Fibroblast of lung (primary cell): ENCODE results near the gene FLNB. TPM values are rescaled to one million over a fixed set of nuclear protein-coding genes. Genes with fewer than 3 reads are reported as not detected.

Source experiments
- DNase-seq, 2 donors: peaks; one replicate each; pipeline versions ENCODE4 v3.0.0 to v3.0.0-alpha.2; 2010; ENCODE audit warnings: low read depth in 2 of 2
- H2AFZ ChIP-seq: 2 replicates; pipeline ENCODE4 v1.5.1; 2012; ENCODE audit warnings: low read length, control low read depth, inconsistent platforms
- H3K27ac ChIP-seq: 2 replicates; pipeline ENCODE4 v1.5.1; 2011; ENCODE audit warnings: low read length, control low read depth; ENCODE audit not compliant: insufficient read depth
- H3K27me3 ChIP-seq: 2 replicates; pipeline ENCODE4 v1.5.1; 2011; ENCODE audit warnings: mild to moderate bottlenecking, low read length; ENCODE audit not compliant: control insufficient read depth, insufficient read depth
- H3K36me3 ChIP-seq: 2 replicates; pipeline ENCODE4 v1.5.1; 2011; ENCODE audit warnings: low read length; ENCODE audit not compliant: control insufficient read depth, insufficient read depth
- H3K4me1 ChIP-seq: 2 replicates; pipeline ENCODE4 v1.5.1; 2011; ENCODE audit warnings: low read length; ENCODE audit not compliant: control insufficient read depth, insufficient read depth; ENCODE audit errors: extremely low read depth
- H3K4me2 ChIP-seq: 2 replicates; pipeline ENCODE4 v1.5.1; 2011; ENCODE audit warnings: low read length, control low read depth; ENCODE audit not compliant: insufficient read depth; ENCODE audit errors: extremely low read depth
- H3K4me3 ChIP-seq, 4 experiments: fragments of 200-600 bp in 1 of 4; sonication (generic) in 1 of 4; replicated peaks in 1 of 4; 2 replicates each; pipeline ENCODE4 v1.5.1; 2011 to 2016; ENCODE audit warnings: low read length in 4 of 4, low read depth in 3 of 4, mild to moderate bottlenecking in 3 of 4, control low read depth in 2 of 4, inconsistent platforms in 1 of 4, mixed read lengths in 1 of 4; ENCODE audit not compliant: insufficient read depth in 1 of 4; ENCODE audit errors: control extremely low read depth in 1 of 4
- H3K79me2 ChIP-seq: 2 replicates; pipeline ENCODE4 v1.5.1; 2012; ENCODE audit warnings: mild to moderate bottlenecking, low read length, inconsistent platforms; ENCODE audit not compliant: control insufficient read depth, insufficient read depth
- H3K9ac ChIP-seq: 2 replicates; pipeline ENCODE4 v1.5.1; 2011; ENCODE audit warnings: mild to moderate bottlenecking, low read length, control low read depth; ENCODE audit not compliant: insufficient read depth
- H3K9me3 ChIP-seq: 2 replicates; pipeline ENCODE4 v1.5.1; 2012; ENCODE audit warnings: low read depth, low read length; ENCODE audit not compliant: control insufficient read depth, insufficient read depth
- H4K20me1 ChIP-seq: 2 replicates; pipeline ENCODE4 v1.5.1; 2011; ENCODE audit warnings: low read length; ENCODE audit not compliant: control insufficient read depth, insufficient read depth; ENCODE audit errors: extremely low read depth
- CTCF ChIP-seq, 2 donors: IDR thresholded peaks in 1 of 2; conservative IDR thresholded peaks in 1 of 2; 1 replicate in 1 of 2; 2 replicates in 1 of 2; pipeline ENCODE4 v1.5.1; 2011 to 2012; ENCODE audit warnings: low read length in 2 of 2, control low read depth in 1 of 2, inconsistent platforms in 1 of 2, low read depth in 1 of 2, mild to moderate bottlenecking in 1 of 2
- EZH2 ChIP-seq: IDR thresholded peaks from 2 replicates; pipeline ENCODE4 v1.5.1; 2012; ENCODE audit warnings: low read length, control low read depth, mild to moderate bottlenecking; ENCODE audit errors: missing control alignments
- polyA plus RNA-seq, 2 donors: library from polyadenylated mRNA; depleted of rRNA in 1 of 2; stranded (reverse) in 1 of 2; unstranded in 1 of 2; fragments of >200 nt; gene quantifications; 2 replicates each; pipeline ENCODE4 v1.2.1, GENCODE V29; 2011 to 2012; ENCODE audit warnings: missing spikeins in 1 of 2
- total RNA-seq: library from RNA; depleted of rRNA; stranded (reverse); fragments of >200 nt; gene quantifications from 2 replicates; pipeline ENCODE4 v1.2.1, GENCODE V29; 2014

Gene FLNB
- total and polyA plus RNA-seq, 2 donors (not counting 1 experiment from before 2014, with no cell fraction given), result 81.7 to 105 TPM

- H3K4me1 ChIP-seq, result no peaks in the 10 kb centered on the region
- no peak overlapping the region for H3K9ac ChIP-seq
- no peak overlapping the region for H2AFZ ChIP-seq
- H3K4me2 ChIP-seq, result no peak overlapping the region
- no peak for DNase-seq
- TF ChIP-seq EZH2, result no peak
- TF ChIP-seq CTCF (conservative IDR thresholded peaks at IDR 0.05 in 1 of 2, IDR thresholded peaks at IDR 0.05 in 1 of 2; ENCODE audit: low read depth in 1 of 2, low read length in 2 of 2), result no peak
- no peak overlapping the region for H3K4me3 ChIP-seq
- no peaks in the 10 kb centered on the region for H4K20me1 ChIP-seq
- no peaks in the 10 kb centered on the region for H3K27me3 ChIP-seq
- no peaks in the 10 kb centered on the region for H3K79me2 ChIP-seq
- H3K27ac ChIP-seq, result no peak overlapping the region
- H3K9me3 ChIP-seq, result no peaks in the 10 kb centered on the region
- H3K36me3 ChIP-seq, result peaks cover 28% of the 10 kb centered on the region
Measured at GRCh38 chr3:58151637-58152036, 143.4 kb downstream of the FLNB start.

- Histone ChIP-seq H3K36me3 (peaks cover 27% of the 10 kb centered on the region), H4K20me1 (no peaks in the 10 kb centered on the region), H3K27ac (no peak overlapping the region), H3K27me3 (no peaks in the 10 kb centered on the region), H2AFZ (no peak overlapping the region), H3K4me2 (no peak overlapping the region), H3K9me3 (no peaks in the 10 kb centered on the region), H3K4me3 (no peak overlapping the region), H3K9ac (no peak overlapping the region), H3K79me2 (no peaks in the 10 kb centered on the region), H3K4me1 (no peaks in the 10 kb centered on the region)
- no peak for TF ChIP-seq CTCF (conservative IDR thresholded peaks at IDR 0.05 in 1 of 2, IDR thresholded peaks at IDR 0.05 in 1 of 2; ENCODE audit: low read depth in 1 of 2, low read length in 2 of 2)
- no peak for TF ChIP-seq EZH2
- DNase-seq, result no peak
Measured at GRCh38 chr3:58152225-58153015, 144.2 kb downstream of the FLNB start.

GRCh38 chr3:58153371-58153770 is 145.1 kb downstream of the FLNB start:
- Histone ChIP-seq H3K79me2 (no peaks in the 10 kb centered on the region), H3K36me3 (peaks cover 24% of the 10 kb centered on the region), H3K27me3 (no peaks in the 10 kb centered on the region), H3K4me1 (no peaks in the 10 kb centered on the region), H3K9ac (no peak overlapping the region), H4K20me1 (no peaks in the 10 kb centered on the region), H3K4me2 (no peak overlapping the region), H3K27ac (no peak overlapping the region), H3K4me3 (no peak overlapping the region), H2AFZ (no peak overlapping the region), H3K9me3 (no peaks in the 10 kb centered on the region)
- no peak for DNase-seq
- TF ChIP-seq EZH2 (no peak), CTCF (conservative IDR thresholded peaks at IDR 0.05 in 1 of 2, IDR thresholded peaks at IDR 0.05 in 1 of 2; ENCODE audit: low read depth in 1 of 2, low read length in 2 of 2) (no peak)
